Keratinocyte (primary cell): ENCODE measurements around the gene KLHDC4.

Experiments used
- EZH2 ChIP-seq: IDR thresholded peaks from one replicate; pipeline ENCODE4 v1.6.1; 2012; ENCODE audit warnings: inconsistent platforms, mild to moderate bottlenecking, low read length, moderate library complexity
- TF ChIP-seq, protein P1 (sequence below), 3 experiments: IDR thresholded peaks in 1 of 3; conservative IDR thresholded peaks in 1 of 3; optimal IDR thresholded peaks in 1 of 3; 2 replicates in 2 of 3; 3 replicates in 1 of 3; pipeline versions ENCODE3 to v1.5.1; 2011; ENCODE audit warnings: low read length in 3 of 3, mild to moderate bottlenecking in 3 of 3, moderate library complexity in 2 of 3, control low read depth in 1 of 3, inconsistent platforms in 1 of 3; ENCODE audit not compliant: insufficient read depth in 2 of 3; ENCODE audit errors: extremely low read depth in 1 of 3

DNA sequence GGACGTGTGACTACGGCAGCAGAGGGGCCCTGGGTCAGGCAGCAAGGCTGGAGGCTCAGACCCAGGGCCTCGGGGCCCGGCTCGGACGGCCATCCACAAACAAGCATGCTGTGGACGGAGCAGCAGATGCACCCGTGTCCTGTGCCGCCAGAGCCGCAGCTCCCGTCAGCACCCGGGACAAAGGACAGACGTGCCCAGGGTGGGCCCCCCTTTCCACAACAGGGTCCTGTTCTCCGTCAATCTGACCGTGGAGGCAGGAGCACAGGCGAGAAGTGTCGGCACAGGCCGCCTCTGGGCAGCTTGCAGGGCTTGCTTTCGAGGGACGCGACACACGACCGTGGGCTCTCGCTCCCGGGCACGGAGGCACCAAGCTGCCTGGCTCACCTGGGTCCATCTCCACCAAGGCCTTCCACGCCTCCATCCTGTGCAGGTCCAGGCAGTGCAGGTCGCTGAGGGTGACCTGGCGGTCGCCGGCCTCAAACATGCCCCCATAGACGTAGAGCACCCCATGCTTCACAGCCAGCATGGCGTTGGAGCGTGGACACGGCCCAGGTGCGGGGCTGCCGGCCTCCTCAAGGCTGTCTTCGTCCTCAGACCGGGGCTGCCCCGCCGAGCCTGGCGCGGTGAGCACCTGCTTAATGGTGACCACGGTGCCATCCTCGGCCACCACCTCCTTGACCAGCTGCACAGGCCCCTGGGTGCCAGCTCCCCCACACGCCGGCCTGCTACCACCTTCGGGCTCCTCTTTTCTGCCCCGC is 56.7 kb downstream of the KLHDC4 start:
- TF ChIP-seq, protein P1, sequence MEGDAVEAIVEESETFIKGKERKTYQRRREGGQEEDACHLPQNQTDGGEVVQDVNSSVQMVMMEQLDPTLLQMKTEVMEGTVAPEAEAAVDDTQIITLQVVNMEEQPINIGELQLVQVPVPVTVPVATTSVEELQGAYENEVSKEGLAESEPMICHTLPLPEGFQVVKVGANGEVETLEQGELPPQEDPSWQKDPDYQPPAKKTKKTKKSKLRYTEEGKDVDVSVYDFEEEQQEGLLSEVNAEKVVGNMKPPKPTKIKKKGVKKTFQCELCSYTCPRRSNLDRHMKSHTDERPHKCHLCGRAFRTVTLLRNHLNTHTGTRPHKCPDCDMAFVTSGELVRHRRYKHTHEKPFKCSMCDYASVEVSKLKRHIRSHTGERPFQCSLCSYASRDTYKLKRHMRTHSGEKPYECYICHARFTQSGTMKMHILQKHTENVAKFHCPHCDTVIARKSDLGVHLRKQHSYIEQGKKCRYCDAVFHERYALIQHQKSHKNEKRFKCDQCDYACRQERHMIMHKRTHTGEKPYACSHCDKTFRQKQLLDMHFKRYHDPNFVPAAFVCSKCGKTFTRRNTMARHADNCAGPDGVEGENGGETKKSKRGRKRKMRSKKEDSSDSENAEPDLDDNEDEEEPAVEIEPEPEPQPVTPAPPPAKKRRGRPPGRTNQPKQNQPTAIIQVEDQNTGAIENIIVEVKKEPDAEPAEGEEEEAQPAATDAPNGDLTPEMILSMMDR (optimal IDR thresholded peaks at IDR 0.05 in 1 of 3, IDR thresholded peaks at IDR 0.05 in 1 of 3, conservative IDR thresholded peaks at IDR 0.05 in 1 of 3; ENCODE audit: extremely low read depth in 1 of 3, insufficient read depth in 2 of 3, low read length in 3 of 3): no peak
- TF ChIP-seq EZH2: no peak
